GM18498 (cell line): ENCODE results near the gene MYCN.

ENCODE experiments used
- ATAC-seq: cut with Tn5 transposase; IDR thresholded peaks from one replicate; pipeline ENCODE4 v1.9.1; 2021; ENCODE audit warnings: mild to moderate bottlenecking, moderate library complexity; ENCODE audit not compliant: unreplicated experiment

The MYCN gene

GRCh38 chr2:15992457-15993231 lies 52.3 kb downstream of the MYCN start:
- ATAC-seq = no peak

GRCh38 chr2:15993232-15993610 lies 52.9 kb downstream of the MYCN start:
- ATAC-seq = no peak

GRCh38 chr2:15993666-15994065 lies 53.3 kb downstream of the MYCN start:
- ATAC-seq = no peak

GRCh38 chr2:15995603-15996002 lies 55.3 kb downstream of the MYCN start:
- no peak for ATAC-seq
